ENCODE results near the gene DUSP10. TPM values are rescaled to one million over a fixed set of nuclear protein-coding genes. Genes with fewer than 3 reads are reported as not detected.

DUSP10 gene
- total RNA-seq, 1 experiment from 2014 or later = 0.17 TPM

GRCh38 chr1:221722254-221723017, 19.5 kb downstream of the DUSP10 start:
- BruUV-seq (replicated peaks) = no TSS peak
- Histone ChIP-seq H3K36me3 (ENCODE audit: insufficient read depth, low read length, poor library complexity, severe bottlenecking) (no peaks in the 10 kb centered on the region), H3K27ac (ENCODE audit: low read depth, low read length, poor library complexity, severe bottlenecking) (no peak overlapping the region), H3K9me3 (ENCODE audit: low read depth, low read length, poor library complexity, severe bottlenecking) (no peaks in the 10 kb centered on the region), H3K4me1 (ENCODE audit: insufficient read depth, low read length, poor library complexity, severe bottlenecking) (no peaks in the 10 kb centered on the region), H3K4me3 (ENCODE audit: low read depth, low read length, poor library complexity, severe bottlenecking) (no peak overlapping the region), H3K27me3 (replicated peaks; ENCODE audit: insufficient read depth, low read depth, low read length, poor library complexity) (no peaks in the 10 kb centered on the region)
- TF ChIP-seq EZH2 (IDR thresholded peaks at IDR 0.05; ENCODE audit: borderline replicate concordance, low read depth, low read length, poor library complexity, severe bottlenecking) (no peak), CTCF (conservative IDR thresholded peaks at IDR 0.05; ENCODE audit: low read depth, low read length) (no peak)
- intact Hi-C loops (cut with micrococcal nuclease; ENCODE audit: unreplicated experiment) = no loop called here
- DNase-seq (ENCODE audit: low spot score) = no peak
- ChIA-PET POLR2A (ENCODE audit: low non-redundant PET) (no interaction called here), CTCF (no interaction called here)

- H3K4me3 ChIP-seq (ENCODE audit: low read depth, low read length, poor library complexity, severe bottlenecking) = no peak overlapping the region
- no peaks in the 10 kb centered on the region for H3K27me3 ChIP-seq (replicated peaks; ENCODE audit: insufficient read depth, low read depth, low read length, poor library complexity)
- ChIA-PET POLR2A (ENCODE audit: low non-redundant PET) (no interaction called here), CTCF (no interaction called here)
- no peak for DNase-seq (ENCODE audit: low spot score)
- no peaks in the 10 kb centered on the region for H3K9me3 ChIP-seq (ENCODE audit: low read depth, low read length, poor library complexity, severe bottlenecking)
- no peaks in the 10 kb centered on the region for H3K36me3 ChIP-seq (ENCODE audit: insufficient read depth, low read length, poor library complexity, severe bottlenecking)
- H3K4me1 ChIP-seq (ENCODE audit: insufficient read depth, low read length, poor library complexity, severe bottlenecking) = no peaks in the 10 kb centered on the region
- TF ChIP-seq CTCF (conservative IDR thresholded peaks at IDR 0.05; ENCODE audit: low read depth, low read length) = no peak
- no peak for TF ChIP-seq EZH2 (IDR thresholded peaks at IDR 0.05; ENCODE audit: borderline replicate concordance, low read depth, low read length, poor library complexity, severe bottlenecking)
- intact Hi-C loops (cut with micrococcal nuclease; ENCODE audit: unreplicated experiment) = no loop called here
- H3K27ac ChIP-seq (ENCODE audit: low read depth, low read length, poor library complexity, severe bottlenecking) = no peak overlapping the region
- BruUV-seq (replicated peaks) = no TSS peak
Observed at GRCh38 chr1:221720545-221720944, 21.3 kb downstream of the DUSP10 start.

DNA sequence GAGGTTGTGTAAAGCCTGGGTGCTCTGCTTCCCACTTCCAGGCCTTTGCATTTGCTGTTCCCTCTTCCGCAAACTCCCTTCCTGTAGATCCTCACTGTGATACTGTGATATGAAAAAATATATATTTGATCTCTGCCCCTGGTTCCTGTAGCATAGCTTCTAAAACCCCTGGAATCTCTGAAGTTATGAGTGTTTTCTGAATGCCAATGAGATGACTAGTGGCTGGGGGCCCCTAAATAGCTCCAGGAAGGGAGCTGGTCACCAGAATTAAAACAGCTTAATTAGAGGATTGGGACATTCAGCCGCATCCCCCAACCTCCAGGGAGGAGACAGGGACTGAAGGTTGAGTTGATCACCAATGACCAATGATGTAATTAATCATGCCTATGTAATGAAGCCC, 21.9 kb downstream of the DUSP10 start:
- no peak overlapping the region for H3K27ac ChIP-seq (ENCODE audit: low read depth, low read length, poor library complexity, severe bottlenecking)
- POLR2A ChIA-PET (ENCODE audit: low non-redundant PET) = no interaction called here
- H3K36me3 ChIP-seq (ENCODE audit: insufficient read depth, low read length, poor library complexity, severe bottlenecking) = no peaks in the 10 kb centered on the region
- CTCF ChIA-PET = no interaction called here
- no TSS peak for BruUV-seq (replicated peaks)
- TF ChIP-seq EZH2 (IDR thresholded peaks at IDR 0.05; ENCODE audit: borderline replicate concordance, low read depth, low read length, poor library complexity, severe bottlenecking) (no peak), CTCF (conservative IDR thresholded peaks at IDR 0.05; ENCODE audit: low read depth, low read length) (no peak)
- H3K4me3 ChIP-seq (ENCODE audit: low read depth, low read length, poor library complexity, severe bottlenecking) = no peak overlapping the region
- no peaks in the 10 kb centered on the region for H3K9me3 ChIP-seq (ENCODE audit: low read depth, low read length, poor library complexity, severe bottlenecking)
- H3K27me3 ChIP-seq (replicated peaks; ENCODE audit: insufficient read depth, low read depth, low read length, poor library complexity) = no peaks in the 10 kb centered on the region
- intact Hi-C loops (cut with micrococcal nuclease; ENCODE audit: unreplicated experiment) = no loop called here
- no peak for DNase-seq (ENCODE audit: low spot score)
- no peaks in the 10 kb centered on the region for H3K4me1 ChIP-seq (ENCODE audit: insufficient read depth, low read length, poor library complexity, severe bottlenecking)

Measured in A673 (cell line).